K562 (cell line): Measurements from ENCODE around the gene LIX1L. TPM values are rescaled to one million over a fixed set of nuclear protein-coding genes. Genes with fewer than 3 reads are reported as not detected.
A peak's percentile ranks its signal among the peaks of the same experiment; 100 is the strongest.
"Not testable (repeated sequence)": the region's sequence is repeated elsewhere in the genome, so short reads cannot be mapped to it uniquely, and the experiment has no call there.

ENCODE experiments used
- AFF4 ChIP-seq: sonication (generic); formaldehyde crosslinking; IDR thresholded peaks from 2 replicates; pipeline ENCODE4 v1.8.0; 2023; ENCODE audit warnings: mild to moderate bottlenecking, missing genetic modification reagents
- BCL6 ChIP-seq: fragments of 250-450 bp; sonication (Bioruptor Pico); IDR thresholded peaks from 2 replicates; pipeline ENCODE4 v1.4.0; 2020
- CREB1 ChIP-seq, 2 experiments: sonication (generic) in 1 of 2; formaldehyde crosslinking in 1 of 2; IDR thresholded peaks; 2 replicates each; pipeline versions ENCODE4 v1.6.1 to v1.8.0; 2012 to 2022; ENCODE audit warnings: inconsistent platforms in 1 of 2, mild to moderate bottlenecking in 1 of 2, missing genetic modification reagents in 1 of 2, moderate library complexity in 1 of 2
- DPF2 ChIP-seq: fragments of 450-650 bp; IDR thresholded peaks from 2 replicates; pipeline ENCODE4 v1.6.1; 2016
- FOXP1 ChIP-seq: sonication (generic); formaldehyde crosslinking; IDR thresholded peaks from 2 replicates; pipeline ENCODE4 v1.8.0; 2022; ENCODE audit warnings: mild to moderate bottlenecking, missing genetic modification reagents
- GABPA ChIP-seq: fragments of 200-800 bp; sonication (Bioruptor generic); conservative IDR thresholded peaks from 2 replicates; pipeline ENCODE4 v1.6.1; 2016; ENCODE audit warnings: low read depth, missing genetic modification characterization, missing compliant biosample characterization
- JUND ChIP-seq, 2 experiments: IDR thresholded peaks; 2 replicates in 1 of 2; 3 replicates in 1 of 2; pipeline ENCODE4 v1.6.1; 2011; ENCODE audit warnings: borderline replicate concordance in 2 of 2, low read depth in 2 of 2, low read length in 2 of 2, improper control_type of control experiment in 1 of 2, missing biosample characterization in 1 of 2, missing genetic modification characterization in 1 of 2, missing genetic modification reagents in 1 of 2
- MBD2 ChIP-seq: sonication (generic); IDR thresholded peaks from 2 replicates; pipeline ENCODE4 v1.6.1; 2016; ENCODE audit warnings: low read depth, borderline replicate concordance
- MEIS2 ChIP-seq: fragments of 450-650 bp; IDR thresholded peaks from 2 replicates; pipeline ENCODE4 v1.6.1; 2014; ENCODE audit warnings: mild to moderate bottlenecking; ENCODE audit not compliant: partially characterized antibody
- NCOR1 ChIP-seq: fragments of 450-650 bp; IDR thresholded peaks from 2 replicates; pipeline ENCODE4 v1.6.1; 2016; ENCODE audit warnings: mild to moderate bottlenecking, moderate library complexity
- NKRF ChIP-seq: fragments of 450-650 bp; IDR thresholded peaks from 2 replicates; pipeline ENCODE4 v1.6.1; 2016; ENCODE audit warnings: borderline replicate concordance
- PHB2 ChIP-seq: fragments of 450-650 bp; IDR thresholded peaks from 2 replicates; pipeline ENCODE4 v1.6.1; 2017; ENCODE audit warnings: low read depth
- SMAD4 ChIP-seq: fragments of 250-450 bp; sonication (Bioruptor Pico); conservative IDR thresholded peaks from 2 replicates; pipeline ENCODE4 v1.8.0; 2021; ENCODE audit warnings: inconsistent platforms, mild to moderate bottlenecking, moderate library complexity
- SMARCC2 ChIP-seq: fragments of 450-650 bp; IDR thresholded peaks from 2 replicates; pipeline ENCODE4 v1.6.1; 2017; ENCODE audit warnings: antibody characterized with exemption, moderate library complexity, mild to moderate bottlenecking, low read depth
- SP1 ChIP-seq: sonication (generic); formaldehyde crosslinking; IDR thresholded peaks from 2 replicates; pipeline ENCODE4 v1.8.1; 2022; ENCODE audit warnings: mild to moderate bottlenecking, missing genetic modification reagents
- TOE1 ChIP-seq, 2 experiments: fragments of 450-650 bp in 1 of 2; sonication (generic) in 1 of 2; formaldehyde crosslinking in 1 of 2; IDR thresholded peaks; 2 replicates each; pipeline versions ENCODE4 v1.7.1 to v1.8.0; 2016 to 2022; ENCODE audit warnings: borderline replicate concordance in 2 of 2, mild to moderate bottlenecking in 2 of 2, antibody characterized with exemption in 1 of 2, inconsistent platforms in 1 of 2, low read depth in 1 of 2, missing genetic modification reagents in 1 of 2, moderate library complexity in 1 of 2
- TRIM24 ChIP-seq, 2 experiments: fragments of 450-650 bp; IDR thresholded peaks; 2 replicates each; pipeline ENCODE4 v1.6.1; 2016
- ZBTB1 ChIP-seq: sonication (generic); formaldehyde crosslinking; IDR thresholded peaks from 2 replicates; pipeline ENCODE4 v1.8.1; 2023; ENCODE audit warnings: missing genetic modification reagents, low read depth, mild to moderate bottlenecking, borderline replicate concordance
- ZEB2 ChIP-seq: fragments of 450-650 bp; IDR thresholded peaks from 2 replicates; pipeline ENCODE4 v1.6.1; 2016
- ZNF589 ChIP-seq: fragments of 200-800 bp; sonication (Bioruptor generic); IDR thresholded peaks from 2 replicates; pipeline ENCODE4 v1.6.1; 2016; ENCODE audit warnings: low read depth, missing genetic modification characterization, missing compliant biosample characterization
- polyA plus RNA-seq, 8 experiments: library from polyadenylated mRNA; depleted of rRNA in 4 of 8; stranded (reverse) in 5 of 8; unstranded in 3 of 8; fragments of >200 nt; fragmentation: Nextera tagmentation in 2 of 8; fragmentation: Illumina TruSeq in 1 of 8; extraction: Ambion mirVana in 2 of 8; extraction: Trizol in 1 of 8; gene quantifications; 2 replicates each; pipeline versions ENCODE4 v1.2.1 to v1.2.3, GENCODE V29; 2011 to 2014; ENCODE audit warnings: inconsistent platforms in 1 of 8, missing spikeins in 1 of 8
- total RNA-seq, 7 experiments: library from RNA; depleted of rRNA in 6 of 7; stranded (reverse); fragments of >200 nt in 6 of 7; fragmentation: Illumina TruSeq in 2 of 7; extraction: Trizol in 2 of 7; gene quantifications; 2 replicates each; pipeline versions ENCODE4 v1.2.1 to v1.2.3, GENCODE V29; 2011 to 2021; ENCODE audit warnings: low replicate concordance in 1 of 7
- TF ChIP-seq, protein P1 (sequence below): sonication (generic); formaldehyde crosslinking; IDR thresholded peaks from 2 replicates; pipeline ENCODE4 v1.8.0; 2022; ENCODE audit warnings: missing genetic modification reagents, mild to moderate bottlenecking, moderate library complexity, borderline replicate concordance

LIX1L gene
- total and polyA plus RNA-seq, 9 of the 15 experiments (the other 6 are each of a cell fraction or from before 2014, with no cell fraction given) = 4.6 to 26.5 (median 12.5) TPM

DNA sequence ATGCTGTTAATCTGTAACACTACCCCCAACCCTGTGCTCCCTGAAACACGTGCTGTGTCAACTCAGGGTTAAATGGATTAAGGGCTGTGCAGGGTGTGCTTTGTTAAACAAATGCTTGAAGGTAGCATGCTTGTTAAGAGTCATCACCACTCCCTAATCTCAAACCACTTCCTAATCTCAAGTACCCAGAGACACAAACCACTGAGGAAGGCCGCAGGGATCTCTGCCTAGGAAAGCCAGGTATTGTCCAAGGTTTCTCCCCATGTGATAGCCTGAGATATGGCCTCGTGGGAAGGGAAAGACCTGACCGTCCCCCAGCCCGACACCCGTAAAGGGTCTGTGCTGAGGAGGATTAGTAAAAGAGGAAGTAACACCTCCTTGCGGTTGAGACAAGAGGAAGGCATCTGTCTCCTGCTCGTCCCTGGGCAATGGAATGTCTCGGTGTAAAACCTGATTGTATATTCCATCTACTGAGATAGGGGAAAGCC is 25.3 kb downstream of the LIX1L start (continued):
- TF ChIP-seq JUND (IDR thresholded peaks at IDR 0.05; ENCODE audit: borderline replicate concordance, low read depth, low read length) = peak; percentile 64
- TF ChIP-seq JUND (tag; IDR thresholded peaks at IDR 0.05; ENCODE audit: borderline replicate concordance, low read depth, low read length); TOE1 (CRISPR knock-in tag; IDR thresholded peaks at IDR 0.05; ENCODE audit: borderline replicate concordance, low read depth): not testable (repeated sequence)
- peak; percentile 32; the same call in 1 of the 2 replicates for TF ChIP-seq GABPA (tag)
- TF ChIP-seq CREB1 (IDR thresholded peaks at IDR 0.05) = peak; percentile 39; the same call in 1 of the 2 replicates
- TF ChIP-seq CREB1 (CRISPR knock-in tag; IDR thresholded peaks at IDR 0.05) = peak; percentile 58; the same call in 1 of the 2 replicates
- peak; percentile 64 for TF ChIP-seq MEIS2
- TF ChIP-seq SMAD4 (CRISPR knock-in tag) = peak; percentile 100
- TF ChIP-seq ZNF589 (CRISPR knock-in tag) = peak; percentile 86
- peak; percentile 94 for TF ChIP-seq DPF2
- peak; percentile 32; the same call in 1 of the 2 replicates for TF ChIP-seq FOXP1 (CRISPR knock-in tag)
- peak; percentile 76; the same call in 1 of the 2 replicates for TF ChIP-seq SP1 (CRISPR knock-in tag)
- TF ChIP-seq MBD2 = peak; percentile 67; the same call in 1 of the 2 replicates
- TF ChIP-seq SMARCC2 = peak; percentile 92
- TF ChIP-seq BCL6 = peak; percentile 14; the same call in 1 of the 2 replicates
- TF ChIP-seq TRIM24 (IDR thresholded peaks at IDR 0.05) = peak; percentile 77 to 85; a peak in 3 of 4 replicates
- peak; percentile 68; the same call in 1 of the 2 replicates for TF ChIP-seq AFF4 (CRISPR knock-in tag)
- 0 out of 2 replicates have a peak, but pooled peaks have one; percentile 53 for TF ChIP-seq TOE1 (IDR thresholded peaks at IDR 0.05; ENCODE audit: borderline replicate concordance)
- peak; percentile 46; the same call in 1 of the 2 replicates for TF ChIP-seq NKRF
- peak; percentile 85 for TF ChIP-seq PHB2
- TF ChIP-seq ZEB2 = peak; percentile 99
- TF ChIP-seq, protein P1, sequence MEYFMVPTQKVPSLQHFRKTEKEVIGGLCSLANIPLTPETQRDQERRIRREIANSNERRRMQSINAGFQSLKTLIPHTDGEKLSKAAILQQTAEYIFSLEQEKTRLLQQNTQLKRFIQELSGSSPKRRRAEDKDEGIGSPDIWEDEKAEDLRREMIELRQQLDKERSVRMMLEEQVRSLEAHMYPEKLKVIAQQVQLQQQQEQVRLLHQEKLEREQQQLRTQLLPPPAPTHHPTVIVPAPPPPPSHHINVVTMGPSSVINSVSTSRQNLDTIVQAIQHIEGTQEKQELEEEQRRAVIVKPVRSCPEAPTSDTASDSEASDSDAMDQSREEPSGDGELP (CRISPR knock-in tag) = peak; percentile 82
- peak; percentile 94 for TF ChIP-seq NCOR1
- TF ChIP-seq ZBTB1 (CRISPR knock-in tag) = peak; percentile 45; the same call in 1 of the 2 replicates
